DOHH2 (cell line): ENCODE data around the gene RAB31.
"Not testable (repeated sequence)": the region's sequence is repeated elsewhere in the genome, so short reads cannot be mapped to it uniquely, and the experiment has no call there.

Experiments used
- EZH2phosphoT487 ChIP-seq: fragments of 200-600 bp; sonication (generic); IDR thresholded peaks from 2 replicates; pipeline ENCODE4 v1.6.1; 2017; ENCODE audit warnings: borderline replicate concordance, mild to moderate bottlenecking, antibody characterized with exemption, low read length, moderate library complexity, mixed read lengths
- TF ChIP-seq, protein P1 (sequence below): fragments of 200-600 bp; sonication (generic); IDR thresholded peaks from one replicate; pipeline ENCODE4 v1.5.1; 2014; ENCODE audit warnings: antibody characterized with exemption, mild to moderate bottlenecking, low read depth, low read length; ENCODE audit not compliant: poor library complexity, severe bottlenecking

DNA sequence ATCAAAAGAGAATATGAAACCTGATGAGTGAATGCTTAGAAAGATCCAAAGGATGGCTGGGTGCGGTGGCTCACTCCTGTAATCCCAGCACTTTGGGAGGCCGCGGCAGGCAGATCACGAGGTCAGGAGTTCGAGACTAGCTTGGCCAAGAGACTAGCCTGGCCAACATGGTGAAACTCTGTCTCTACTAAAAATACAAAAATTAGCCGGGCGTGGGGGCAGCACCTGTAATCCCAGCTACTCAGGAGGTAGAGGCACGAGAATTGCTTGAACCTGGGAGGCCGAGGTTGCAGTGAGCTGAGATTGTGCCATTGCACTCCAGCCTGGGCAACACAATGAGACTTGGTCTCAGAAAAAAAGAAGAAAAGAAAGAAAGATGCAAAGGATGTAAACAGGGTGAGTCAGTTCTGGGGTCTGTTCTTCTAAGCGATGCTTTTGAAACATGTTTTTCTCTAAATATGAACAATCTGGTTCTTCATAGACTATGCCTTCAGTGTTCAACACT is 189.7 kb downstream of the RAB31 start:
- TF ChIP-seq, protein P1, sequence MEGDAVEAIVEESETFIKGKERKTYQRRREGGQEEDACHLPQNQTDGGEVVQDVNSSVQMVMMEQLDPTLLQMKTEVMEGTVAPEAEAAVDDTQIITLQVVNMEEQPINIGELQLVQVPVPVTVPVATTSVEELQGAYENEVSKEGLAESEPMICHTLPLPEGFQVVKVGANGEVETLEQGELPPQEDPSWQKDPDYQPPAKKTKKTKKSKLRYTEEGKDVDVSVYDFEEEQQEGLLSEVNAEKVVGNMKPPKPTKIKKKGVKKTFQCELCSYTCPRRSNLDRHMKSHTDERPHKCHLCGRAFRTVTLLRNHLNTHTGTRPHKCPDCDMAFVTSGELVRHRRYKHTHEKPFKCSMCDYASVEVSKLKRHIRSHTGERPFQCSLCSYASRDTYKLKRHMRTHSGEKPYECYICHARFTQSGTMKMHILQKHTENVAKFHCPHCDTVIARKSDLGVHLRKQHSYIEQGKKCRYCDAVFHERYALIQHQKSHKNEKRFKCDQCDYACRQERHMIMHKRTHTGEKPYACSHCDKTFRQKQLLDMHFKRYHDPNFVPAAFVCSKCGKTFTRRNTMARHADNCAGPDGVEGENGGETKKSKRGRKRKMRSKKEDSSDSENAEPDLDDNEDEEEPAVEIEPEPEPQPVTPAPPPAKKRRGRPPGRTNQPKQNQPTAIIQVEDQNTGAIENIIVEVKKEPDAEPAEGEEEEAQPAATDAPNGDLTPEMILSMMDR = not testable (repeated sequence)
- TF ChIP-seq EZH2phosphoT487 = not testable (repeated sequence)
